Cardiac septum (tissue), 1 donor: ENCODE data around the gene HES1. TPM values are rescaled to one million over a fixed set of nuclear protein-coding genes. Genes with fewer than 3 reads are reported as not detected.
A peak's percentile ranks its signal among the peaks of the same experiment; 100 is the strongest.
"Not testable (repeated sequence)": the region's sequence is repeated elsewhere in the genome, so short reads cannot be mapped to it uniquely, and the experiment has no call there.

Source experiments
- DNase-seq: peaks from one replicate; pipeline ENCODE4 v3.0.0-alpha.2; 2020; ENCODE audit warnings: low spot score
- intact Hi-C: fragments of 100-400 bp; cut with DNase I; formaldehyde crosslinking; loops from one replicate; pipeline ENCODE4 v1.14.0; 2022
- total RNA-seq: library from RNA; stranded (reverse); fragmentation: NEBNext Ultra II Directional; extraction: Animal tissue kit (Norgen Biotek cat#: 25700); gene quantifications from one replicate; pipeline ENCODE4 v1.2.1, GENCODE V29; 2021
- donor health status: DM: no; HTN: no; CAD: no.

HES1 gene
- total RNA-seq, 1 donor from 2014 or later, result 24.4 TPM

GRCh38 chr3:194123726-194124125 lies 12.2 kb upstream of the HES1 start:
- no peak for DNase-seq
- intact Hi-C loops, result no loop called here

- no peak for DNase-seq
- intact Hi-C loops, result no loop called here
These were observed 11.8 kb upstream of the HES1 start for GRCh38 chr3:194124193-194124592.

GRCh38 chr3:194125442-194125841 lies 10.5 kb upstream of the HES1 start:
- intact Hi-C loops, result no loop called here
- no peak for DNase-seq

- DNase-seq, result no peak
- intact Hi-C loops, result no loop called here
These were observed 9.2 kb upstream of the HES1 start for GRCh38 chr3:194126790-194127189.

GRCh38 chr3:194128202-194128918 lies 7.6 kb upstream of the HES1 start:
- DNase-seq, result no peak
- intact Hi-C loops, result no loop called here

- DNase-seq, intact Hi-C loops: not testable (repeated sequence)
These were observed 7.0 kb upstream of the HES1 start for GRCh38 chr3:194128919-194129295.

- intact Hi-C loops, result no loop called here
- no peak for DNase-seq
These were observed 6.3 kb upstream of the HES1 start for GRCh38 chr3:194129581-194130133.

GRCh38 chr3:194130188-194130587 lies 5.8 kb upstream of the HES1 start:
- intact Hi-C loops, result no loop called here
- DNase-seq, result no peak

- intact Hi-C loops, result no loop called here
- no peak for DNase-seq
These were observed 5.0 kb upstream of the HES1 start for GRCh38 chr3:194130807-194131589.

- DNase-seq, result no peak
- intact Hi-C loops, result no loop called here
These were observed 3.3 kb upstream of the HES1 start for GRCh38 chr3:194132465-194133286.

GRCh38 chr3:194133661-194134230 lies 2.2 kb upstream of the HES1 start:
- intact Hi-C loops, result loop anchor here (1.0 to 2.0 kb wide), 2 partner anchors 63 to 130 kb away; no protein-coding TSS in a partner anchor
- DNase-seq, result peak; percentile 85

GRCh38 chr3:194134231-194134756 lies 1.7 kb upstream of the HES1 start:
- peak; percentile 88 for DNase-seq
- intact Hi-C loops, result loop anchor here (1.0 to 2.0 kb wide), 2 partner anchors 63 to 131 kb away; no protein-coding TSS in a partner anchor

GRCh38 chr3:194134757-194135515 lies 1.0 kb upstream of the HES1 start:
- intact Hi-C loops, result loop anchor here (1.0 to 5.0 kb wide), 3 partner anchors 64 to 153 kb away; no protein-coding TSS in a partner anchor
- DNase-seq, result peak; percentile 93

- intact Hi-C loops, result loop anchor here (2.0 to 5.0 kb wide), 2 partner anchors 65 to 153 kb away; no protein-coding TSS in a partner anchor
- no peak for DNase-seq
These were observed 487 bp upstream of the HES1 start for GRCh38 chr3:194135516-194135805.

- intact Hi-C loops, result loop anchor here (2.0 to 5.0 kb wide), 3 partner anchors 134 to 272 kb away; no protein-coding TSS in a partner anchor
- DNase-seq, result no peak
These were observed 615 bp downstream of the HES1 start for GRCh38 chr3:194136519-194137007.

- peak; percentile 83 for DNase-seq
- intact Hi-C loops, result loop anchor here (2.0 to 5.0 kb wide), 3 partner anchors 134 to 272 kb away; no protein-coding TSS in a partner anchor
These were observed 1.1 kb downstream of the HES1 start for GRCh38 chr3:194137008-194137505.

GRCh38 chr3:194137506-194138474 lies 1.8 kb downstream of the HES1 start:
- intact Hi-C loops, result loop anchor here (2.0 to 5.0 kb wide), 5 partner anchors 133 to 357 kb away; no protein-coding TSS in a partner anchor
- peak; percentile 82 for DNase-seq
